OCI-LY7 (cell line): ENCODE data around the gene PCDHGA6.

Experiments used
- CTCF ChIP-seq: fragments of 200-600 bp; sonication (generic); conservative IDR thresholded peaks from 2 replicates; pipeline ENCODE4 v1.5.1; 2014; ENCODE audit warnings: mild to moderate bottlenecking, antibody characterized with exemption, low read length, moderate library complexity, mixed read lengths
- EZH2phosphoT487 ChIP-seq: fragments of 200-600 bp; sonication (generic); IDR thresholded peaks from 2 replicates; pipeline ENCODE4 v1.6.1; 2018; ENCODE audit warnings: low read depth, borderline replicate concordance, mild to moderate bottlenecking, mixed run types, antibody characterized with exemption, low read length, moderate library complexity, mixed read lengths

GRCh38 chr5:141345327-141345726, 28.4 kb upstream of the PCDHGA6 start:
- TF ChIP-seq CTCF (peak; percentile 53), EZH2phosphoT487 (no peak)
